ENCODE data around the gene ST8SIA1.

- TF ChIP-seq POLR2A (IDR thresholded peaks at IDR 0.05; ENCODE audit: low read length): no peak
- TF ChIP-seq GATA1 (IDR thresholded peaks at IDR 0.05; ENCODE audit: low read depth, low read length): no peak
Measured at GRCh38 chr12:22283508-22283907, 51.0 kb downstream of the ST8SIA1 start.

Measured in erythroblast (primary cell).